CD14-positive monocyte (primary cell): ENCODE measurements around the gene CTSH. TPM values are rescaled to one million over a fixed set of nuclear protein-coding genes. Genes with fewer than 3 reads are reported as not detected.

Source experiments
- DNase-seq, 3 donors: peaks; one replicate each; pipeline ENCODE4 v3.0.0-alpha.2; 2011 to 2022
- H2AFZ ChIP-seq: 2 replicates; pipeline ENCODE4 v1.6.0; 2012; ENCODE audit warnings: mild to moderate bottlenecking, low read depth, low read length, inconsistent platforms; ENCODE audit not compliant: insufficient read depth, poor library complexity, severe bottlenecking
- H3K27ac ChIP-seq, 2 donors: 1 replicate in 1 of 2; 2 replicates in 1 of 2; pipeline ENCODE4 v1.5.1; 2012 to 2013; ENCODE audit warnings: low read length in 2 of 2, control low read depth in 1 of 2, inconsistent platforms in 1 of 2, low read depth in 1 of 2, mild to moderate bottlenecking in 1 of 2
- H3K27me3 ChIP-seq, 2 donors: one replicate each; pipeline versions ENCODE4 v1.6.0 to v1.6.1; 2011 to 2013; ENCODE audit warnings: low read length in 2 of 2; ENCODE audit not compliant: control insufficient read depth in 2 of 2, insufficient read depth in 2 of 2
- H3K36me3 ChIP-seq, 2 donors: replicated peaks in 1 of 2; 1 replicate in 1 of 2; 2 replicates in 1 of 2; pipeline versions ENCODE4 v1.5.1 to v1.6.1; 2012 to 2013; ENCODE audit warnings: low read length in 2 of 2, control low read depth in 1 of 2, inconsistent platforms in 1 of 2, mild to moderate bottlenecking in 1 of 2; ENCODE audit not compliant: insufficient read depth in 2 of 2, control insufficient read depth in 1 of 2
- H3K4me1 ChIP-seq, 2 donors: 1 replicate in 1 of 2; 2 replicates in 1 of 2; pipeline versions ENCODE4 v1.5.1 to v1.6.1; 2012 to 2013; ENCODE audit warnings: low read length in 2 of 2, control low read depth in 1 of 2, inconsistent platforms in 1 of 2, mild to moderate bottlenecking in 1 of 2, moderate library complexity in 1 of 2; ENCODE audit not compliant: insufficient read depth in 2 of 2, control insufficient read depth in 1 of 2
- H3K4me2 ChIP-seq: replicated peaks from 2 replicates; pipeline ENCODE3; 2012; ENCODE audit warnings: low read length, moderate library complexity, mild to moderate bottlenecking; ENCODE audit not compliant: poor library complexity, severe bottlenecking; ENCODE audit errors: extremely low read depth
- H3K4me3 ChIP-seq, 3 experiments: fragments of 200-600 bp in 1 of 3; sonication (generic) in 1 of 3; replicated peaks in 1 of 3; 1 replicate in 2 of 3; 2 replicates in 1 of 3; pipeline ENCODE4 v1.5.1; 2011 to 2013; ENCODE audit warnings: low read length in 3 of 3, mild to moderate bottlenecking in 3 of 3, control low read depth in 2 of 3, low read depth in 2 of 3, inconsistent platforms in 1 of 3, moderate library complexity in 1 of 3
- H3K79me2 ChIP-seq: 2 replicates; pipeline ENCODE4 v1.6.0; 2012; ENCODE audit warnings: mild to moderate bottlenecking, control low read depth, inconsistent platforms, low read length, moderate library complexity; ENCODE audit not compliant: insufficient read depth
- H3K9ac ChIP-seq: 2 replicates; pipeline ENCODE4 v1.6.0; 2017; ENCODE audit warnings: low read length, mild to moderate bottlenecking; ENCODE audit not compliant: insufficient read depth, poor library complexity, severe bottlenecking
- H3K9me3 ChIP-seq, 2 donors: replicated peaks in 1 of 2; 1 replicate in 1 of 2; 2 replicates in 1 of 2; pipeline versions ENCODE4 v1.5.1 to v1.6.1; 2012 to 2013; ENCODE audit warnings: low read length in 2 of 2, control low read depth in 1 of 2; ENCODE audit not compliant: control insufficient read depth in 1 of 2, insufficient read depth in 1 of 2
- H4K20me1 ChIP-seq: 2 replicates; pipeline ENCODE4 v1.6.0; 2012; ENCODE audit warnings: mild to moderate bottlenecking, low read length, control low read depth, moderate library complexity; ENCODE audit not compliant: insufficient read depth
- H3K27ac Mint-ChIP-seq, 7 donors: one replicate each; pipeline ENCODE4 v1.8.0; 2020; ENCODE audit warnings: mild to moderate bottlenecking in 7 of 7, mixed read lengths in 7 of 7, moderate library complexity in 6 of 7, inconsistent platforms in 2 of 7
- H3K27me3 Mint-ChIP-seq, 3 donors: one replicate each; pipeline ENCODE4 v1.8.0; 2021 to 2022; ENCODE audit warnings: low read depth in 3 of 3, mild to moderate bottlenecking in 3 of 3, mixed read lengths in 3 of 3, moderate library complexity in 3 of 3, inconsistent platforms in 1 of 3
- H3K36me3 Mint-ChIP-seq, 2 donors: one replicate each; pipeline ENCODE4 v1.8.0; 2020; ENCODE audit warnings: mixed read lengths in 2 of 2, inconsistent platforms in 1 of 2, mild to moderate bottlenecking in 1 of 2
- H3K4me1 Mint-ChIP-seq: one replicate; pipeline ENCODE4 v1.8.0; 2020; ENCODE audit warnings: mild to moderate bottlenecking, mixed read lengths
- H3K4me3 Mint-ChIP-seq, 2 donors: one replicate each; pipeline ENCODE4 v1.8.0; 2020; ENCODE audit warnings: mild to moderate bottlenecking in 2 of 2, mixed read lengths in 2 of 2, moderate library complexity in 1 of 2
- H3K9me3 Mint-ChIP-seq, 7 donors: one replicate each; pipeline ENCODE4 v1.8.0; 2020 to 2022; ENCODE audit warnings: mixed read lengths in 7 of 7, mild to moderate bottlenecking in 6 of 7, moderate library complexity in 6 of 7, inconsistent platforms in 2 of 7
- CTCF ChIP-seq: fragments of 200-600 bp; IDR thresholded peaks from one replicate; pipeline ENCODE4 v1.8.0; 2022; ENCODE audit warnings: antibody characterized with exemption, mild to moderate bottlenecking
- WGBS: methylation state at CpG from one replicate; pipeline ENCODE4 v1.1.5; 2013; ENCODE audit warnings: missing lambda C conversion rate; ENCODE audit not compliant: insufficient coverage; 5-methylcytosine and 5-hydroxymethylcytosine counted together
- intact Hi-C, 2 donors: fragments of 100-400 bp; cut with micrococcal nuclease; formaldehyde crosslinking; loops; one replicate each; pipeline versions ENCODE4 v1.15.0 to v1.15.1; 2023
- polyA plus RNA-seq, 3 donors: library from polyadenylated mRNA; depleted of rRNA in 1 of 3; unstranded in 2 of 3; stranded (reverse) in 1 of 3; fragments of 300-500 nt in 2 of 3; fragments of >200 nt in 1 of 3; fragmentation: Illumina TruSeq in 2 of 3; gene quantifications; 1 replicate in 2 of 3; 2 replicates in 1 of 3; pipeline ENCODE4 v1.2.3, GENCODE V29; 2012 to 2021

CTSH gene
- polyA plus RNA-seq, 3 donors, result 555 to 884 (median 756) TPM

GRCh38 chr15:78990278-78990677 is 45.4 kb upstream of the CTSH start:
- DNase-seq, result no peak
- Histone ChIP-seq H3K79me2 (no peaks in the 10 kb centered on the region), H4K20me1 (no peaks in the 10 kb centered on the region), H3K27me3 (no peaks in the 10 kb centered on the region), H3K27ac (no peak overlapping the region), H3K9me3 (no peaks in the 10 kb centered on the region), H3K36me3 (no peaks in the 10 kb centered on the region), H3K4me3 (no peak overlapping the region), H2AFZ (no peak overlapping the region), H3K4me2 (no peak overlapping the region), H3K4me1 (peaks cover 36 to 43% of the 10 kb centered on the region in 2 donors), H3K9ac (no peak overlapping the region)
- Mint-ChIP-seq H3K4me3 (no peak overlapping the region), H3K27me3 (peaks cover 0 to 1% (median 0%) of the 10 kb centered on the region in 3 donors), H3K4me1 (peaks cover 33% of the 10 kb centered on the region), H3K9me3 (no peaks in the 10 kb centered on the region), H3K27ac (peak overlapping the region in 2 of 7 donors; percentile 25 to 36), H3K36me3 (peaks cover 0 to 4% of the 10 kb centered on the region in 2 donors)
- intact Hi-C loops, result no loop called here
- no CpG with 5 or more reads among the region's 1 CpG for WGBS
- TF ChIP-seq CTCF, result no peak

GRCh38 chr15:78989701-78990240 is 44.9 kb upstream of the CTSH start:
- peaks cover 0 to 1% (median 0%) of the 10 kb centered on the region in 3 donors for H3K27me3 Mint-ChIP-seq
- no peak overlapping the region for H3K4me2 ChIP-seq
- no peak for DNase-seq
- H3K9me3 Mint-ChIP-seq, result no peaks in the 10 kb centered on the region
- no peak overlapping the region for H2AFZ ChIP-seq
- no peaks in the 10 kb centered on the region for H4K20me1 ChIP-seq
- peaks cover 36 to 43% of the 10 kb centered on the region in 2 donors for H3K4me1 ChIP-seq
- H3K4me3 ChIP-seq, result no peak overlapping the region
- H3K27me3 ChIP-seq, result no peaks in the 10 kb centered on the region
- no peak for TF ChIP-seq CTCF
- H3K27ac Mint-ChIP-seq, result peak overlapping the region in 3 of 7 donors; percentile 63 to 94 (median 75)
- H3K9me3 ChIP-seq, result no peaks in the 10 kb centered on the region
- intact Hi-C loops, result loop anchor here in 1 of 2 donors (2.0 kb wide), 1 partner anchor 15 kb away; no protein-coding TSS in a partner anchor
- peaks cover 33% of the 10 kb centered on the region for H3K4me1 Mint-ChIP-seq
- peaks cover 0 to 4% of the 10 kb centered on the region in 2 donors for H3K36me3 Mint-ChIP-seq
- peak overlapping the region in 1 of 2 donors; percentile 89 for H3K27ac ChIP-seq
- no peaks in the 10 kb centered on the region for H3K79me2 ChIP-seq
- H3K36me3 ChIP-seq, result no peaks in the 10 kb centered on the region
- no peak overlapping the region for H3K9ac ChIP-seq
- H3K4me3 Mint-ChIP-seq, result no peak overlapping the region
- WGBS, result 80% methylated on average over 1 of the region's 9 CpGs
